Panc1 (cell line): ENCODE measurements around the gene MTA3.
"Not testable (repeated sequence)": the region's sequence is repeated elsewhere in the genome, so short reads cannot be mapped to it uniquely, and the experiment has no call there.

Source experiments
- POLR2AphosphoS5 ChIP-seq: IDR thresholded peaks from 2 replicates; pipeline ENCODE4 v1.6.1; 2012; ENCODE audit warnings: mild to moderate bottlenecking, low read depth, low read length, moderate library complexity
- TF ChIP-seq, protein P1 (sequence below): fragments of 450-650 bp; IDR thresholded peaks from 2 replicates; pipeline ENCODE4 v1.5.1; 2017; ENCODE audit warnings: mild to moderate bottlenecking

DNA sequence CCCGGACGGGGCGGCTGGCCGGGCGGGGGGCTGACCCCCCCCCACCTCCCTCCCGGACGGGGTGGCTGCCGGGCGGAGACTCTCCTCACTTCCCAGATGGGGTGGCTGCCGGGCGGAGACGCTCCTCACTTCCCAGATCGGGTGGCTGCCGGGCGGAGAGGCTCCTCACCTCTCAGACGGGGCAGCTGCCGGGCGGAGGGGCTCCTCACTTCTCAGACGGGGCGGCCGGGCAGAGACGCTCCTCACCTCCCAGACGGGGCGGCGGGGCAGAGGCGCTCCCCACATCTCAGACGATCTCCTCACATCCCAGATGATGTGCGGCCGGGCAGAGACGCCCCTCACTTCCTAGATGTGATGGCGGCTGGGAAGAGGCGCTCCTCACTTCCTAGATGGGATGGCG, 37.7 kb downstream of the MTA3 start:
- TF ChIP-seq, protein P1, sequence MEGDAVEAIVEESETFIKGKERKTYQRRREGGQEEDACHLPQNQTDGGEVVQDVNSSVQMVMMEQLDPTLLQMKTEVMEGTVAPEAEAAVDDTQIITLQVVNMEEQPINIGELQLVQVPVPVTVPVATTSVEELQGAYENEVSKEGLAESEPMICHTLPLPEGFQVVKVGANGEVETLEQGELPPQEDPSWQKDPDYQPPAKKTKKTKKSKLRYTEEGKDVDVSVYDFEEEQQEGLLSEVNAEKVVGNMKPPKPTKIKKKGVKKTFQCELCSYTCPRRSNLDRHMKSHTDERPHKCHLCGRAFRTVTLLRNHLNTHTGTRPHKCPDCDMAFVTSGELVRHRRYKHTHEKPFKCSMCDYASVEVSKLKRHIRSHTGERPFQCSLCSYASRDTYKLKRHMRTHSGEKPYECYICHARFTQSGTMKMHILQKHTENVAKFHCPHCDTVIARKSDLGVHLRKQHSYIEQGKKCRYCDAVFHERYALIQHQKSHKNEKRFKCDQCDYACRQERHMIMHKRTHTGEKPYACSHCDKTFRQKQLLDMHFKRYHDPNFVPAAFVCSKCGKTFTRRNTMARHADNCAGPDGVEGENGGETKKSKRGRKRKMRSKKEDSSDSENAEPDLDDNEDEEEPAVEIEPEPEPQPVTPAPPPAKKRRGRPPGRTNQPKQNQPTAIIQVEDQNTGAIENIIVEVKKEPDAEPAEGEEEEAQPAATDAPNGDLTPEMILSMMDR, result not testable (repeated sequence)
- not testable (repeated sequence) for TF ChIP-seq POLR2AphosphoS5
